Activated T-helper 2 cell treated with anti-CD3 and anti-CD28 coated beads, Interferon-gamma antibody, Interleukin-2, Interleukin-4, amounts not matched to agents 10 μg/mL and 5 μg/mL and 100 μg/mL, durations not matched to agents 14 hours and 24 hours and 36 hours (primary cell): Measurements from ENCODE around the gene TPSG1. TPM values are rescaled to one million over a fixed set of nuclear protein-coding genes. Genes with fewer than 3 reads are reported as not detected.
"Not testable (repeated sequence)": the region's sequence is repeated elsewhere in the genome, so short reads cannot be mapped to it uniquely, and the experiment has no call there.

Source experiments
- DNase-seq: peaks from one replicate; pipeline ENCODE4 v3.0.0; 2021; ENCODE audit warnings: low spot score
- H3K27ac Mint-ChIP-seq: one replicate; pipeline ENCODE4 v1.8.0; 2021; ENCODE audit warnings: mixed read lengths
- H3K27me3 Mint-ChIP-seq: one replicate; pipeline ENCODE4 v1.8.0; 2021; ENCODE audit warnings: low read depth, mixed read lengths
- H3K36me3 Mint-ChIP-seq: one replicate; pipeline ENCODE4 v1.8.0; 2021; ENCODE audit warnings: low read depth, mixed read lengths
- H3K4me1 Mint-ChIP-seq: one replicate; pipeline ENCODE4 v1.8.0; 2021; ENCODE audit warnings: low read depth, mixed read lengths
- H3K4me3 Mint-ChIP-seq: one replicate; pipeline ENCODE4 v1.8.0; 2021; ENCODE audit warnings: low read depth, mild to moderate bottlenecking, moderate library complexity, mixed read lengths
- H3K9me3 Mint-ChIP-seq: one replicate; pipeline ENCODE4 v1.8.0; 2021; ENCODE audit warnings: mixed read lengths
- intact Hi-C: fragments of 100-400 bp; cut with micrococcal nuclease; formaldehyde crosslinking; loops from one replicate; pipeline ENCODE4 v1.15.1; 2023
- total RNA-seq: library from RNA; stranded (reverse); gene quantifications from 2 replicates; pipeline ENCODE4 v1.2.3, GENCODE V29; 2022

The TPSG1 gene
- total RNA-seq: not detected in 2 replicates

DNA sequence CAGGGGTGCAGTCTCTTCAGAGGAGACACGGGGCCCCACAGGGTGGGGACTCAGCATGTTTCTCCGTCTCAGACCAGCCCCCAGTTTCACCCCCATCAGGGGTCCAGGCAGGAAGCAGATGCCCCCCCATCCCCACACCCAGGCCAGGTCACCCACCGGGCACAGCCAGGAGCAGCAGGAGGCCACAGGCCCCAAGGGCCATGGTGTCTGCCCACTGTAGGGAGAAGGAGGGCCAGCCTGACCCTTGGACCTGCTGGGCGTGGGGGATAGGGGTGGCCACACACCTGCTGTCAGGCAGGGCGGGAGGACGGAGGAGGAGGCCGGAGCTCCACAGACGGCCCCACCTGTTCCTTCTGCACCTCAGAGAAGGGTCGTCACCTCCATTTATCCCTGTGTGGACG lies at the start of gene TPSG1:
Gene TPSG1 (minus strand): TSS at position 218 of the 401 bp plus-strand sequence. CDS start 16 bp downstream, at position 202.
- H3K27me3 Mint-ChIP-seq: no peaks in the 10 kb centered on the region
- H3K36me3 Mint-ChIP-seq: no peaks in the 10 kb centered on the region
- no peak for DNase-seq
- H3K27ac Mint-ChIP-seq: no peak within 1 kb of the TSS
- no peaks in the 10 kb centered on the region for H3K9me3 Mint-ChIP-seq
- H3K4me3 Mint-ChIP-seq: no peak within 1 kb of the TSS
- H3K4me1 Mint-ChIP-seq: no peaks in the 10 kb centered on the region
- intact Hi-C loops: no loop called here

DNA sequence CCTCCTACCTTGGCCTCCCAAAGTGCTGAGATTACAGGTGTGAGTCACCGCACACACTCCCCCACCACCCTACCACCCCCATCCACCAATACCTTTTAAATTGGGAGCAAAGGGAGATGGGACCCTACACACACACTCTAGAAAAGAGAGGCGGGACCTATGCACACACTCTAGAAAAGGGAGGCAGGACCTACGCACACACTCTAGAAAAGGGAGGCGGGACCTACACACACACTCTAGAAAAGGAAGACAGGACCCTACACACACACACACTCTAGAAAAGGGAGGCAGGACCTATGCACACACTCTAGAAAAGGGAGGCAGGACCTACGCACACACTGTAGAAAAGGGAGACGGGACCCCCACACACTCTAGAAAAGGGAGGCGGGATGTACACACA lies 49.7 kb upstream of the TPSG1 start:
- no peak overlapping the region for H3K4me3 Mint-ChIP-seq
- H3K36me3 Mint-ChIP-seq: no peaks in the 10 kb centered on the region
- no peaks in the 10 kb centered on the region for H3K9me3 Mint-ChIP-seq
- H3K27me3 Mint-ChIP-seq: no peaks in the 10 kb centered on the region
- H3K27ac Mint-ChIP-seq: no peak overlapping the region
- intact Hi-C loops: no loop called here
- H3K4me1 Mint-ChIP-seq: no peaks in the 10 kb centered on the region
- DNase-seq: no peak

DNA sequence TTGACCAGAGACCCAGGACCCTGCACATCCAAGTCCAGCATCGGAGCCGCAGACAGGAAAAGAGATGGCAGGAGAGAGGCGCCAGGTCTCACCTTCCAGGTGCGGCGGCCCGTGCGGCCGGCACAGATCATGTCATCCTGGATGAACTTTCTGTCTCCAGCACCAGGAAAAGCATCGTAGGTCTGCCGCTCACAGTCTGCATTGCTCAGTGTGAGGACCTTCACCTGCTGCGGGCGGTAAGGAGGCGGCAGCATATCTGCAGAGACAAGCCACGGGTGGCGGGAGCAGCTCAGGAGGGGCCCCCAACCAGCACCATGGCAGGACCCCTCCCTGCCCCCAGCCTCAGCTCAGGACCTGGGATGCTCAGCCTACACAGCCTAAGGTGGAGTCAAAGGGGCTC lies 48.7 kb upstream of the TPSG1 start:
- H3K4me3 Mint-ChIP-seq: no peak overlapping the region
- H3K36me3 Mint-ChIP-seq: no peaks in the 10 kb centered on the region
- no peak for DNase-seq
- H3K4me1 Mint-ChIP-seq: no peaks in the 10 kb centered on the region
- H3K27ac Mint-ChIP-seq: no peak overlapping the region
- H3K9me3 Mint-ChIP-seq: no peaks in the 10 kb centered on the region
- intact Hi-C loops: no loop called here
- no peaks in the 10 kb centered on the region for H3K27me3 Mint-ChIP-seq

DNA sequence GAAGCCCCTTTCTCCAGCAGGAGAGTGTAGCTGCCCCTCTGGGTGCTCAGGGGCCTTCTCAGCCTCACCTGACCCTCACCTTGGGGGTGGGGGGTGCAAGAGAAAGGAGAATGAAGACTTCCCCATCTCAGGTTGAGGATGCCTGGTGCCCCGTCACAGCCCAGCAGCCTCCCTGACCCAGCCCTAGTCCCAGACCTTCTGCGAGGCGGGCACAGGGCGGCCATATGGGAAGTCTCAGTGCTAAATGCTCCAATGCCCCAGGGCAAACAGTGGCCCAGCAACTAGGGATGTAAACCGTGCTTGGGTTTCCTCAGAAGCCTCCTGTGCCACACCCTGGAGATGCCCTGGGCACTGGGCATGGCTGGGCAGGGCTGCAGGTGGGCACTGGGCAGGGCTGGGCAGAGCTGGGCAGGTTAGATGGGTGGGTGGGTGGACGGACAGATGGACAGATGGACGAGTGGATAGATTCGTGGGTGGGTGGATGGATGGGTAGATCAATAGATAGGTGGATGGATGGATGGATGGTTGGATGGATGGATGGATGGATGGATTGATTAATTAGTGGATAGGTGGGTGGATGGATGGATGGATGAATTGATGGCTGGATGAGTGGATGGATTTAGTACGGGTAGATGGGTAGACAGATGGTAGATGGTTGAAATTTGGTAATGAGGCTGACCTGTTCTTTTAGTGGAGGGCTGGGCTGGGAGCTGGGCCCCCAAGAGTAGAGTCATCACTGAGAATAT lies 47.6 kb upstream of the TPSG1 start:
- H3K27me3 Mint-ChIP-seq: no peaks in the 10 kb centered on the region
- intact Hi-C loops: no loop called here
- no peak for DNase-seq
- H3K9me3 Mint-ChIP-seq: no peaks in the 10 kb centered on the region
- H3K4me1 Mint-ChIP-seq: no peaks in the 10 kb centered on the region
- H3K36me3 Mint-ChIP-seq: no peaks in the 10 kb centered on the region
- no peak overlapping the region for H3K27ac Mint-ChIP-seq
- no peak overlapping the region for H3K4me3 Mint-ChIP-seq

DNA sequence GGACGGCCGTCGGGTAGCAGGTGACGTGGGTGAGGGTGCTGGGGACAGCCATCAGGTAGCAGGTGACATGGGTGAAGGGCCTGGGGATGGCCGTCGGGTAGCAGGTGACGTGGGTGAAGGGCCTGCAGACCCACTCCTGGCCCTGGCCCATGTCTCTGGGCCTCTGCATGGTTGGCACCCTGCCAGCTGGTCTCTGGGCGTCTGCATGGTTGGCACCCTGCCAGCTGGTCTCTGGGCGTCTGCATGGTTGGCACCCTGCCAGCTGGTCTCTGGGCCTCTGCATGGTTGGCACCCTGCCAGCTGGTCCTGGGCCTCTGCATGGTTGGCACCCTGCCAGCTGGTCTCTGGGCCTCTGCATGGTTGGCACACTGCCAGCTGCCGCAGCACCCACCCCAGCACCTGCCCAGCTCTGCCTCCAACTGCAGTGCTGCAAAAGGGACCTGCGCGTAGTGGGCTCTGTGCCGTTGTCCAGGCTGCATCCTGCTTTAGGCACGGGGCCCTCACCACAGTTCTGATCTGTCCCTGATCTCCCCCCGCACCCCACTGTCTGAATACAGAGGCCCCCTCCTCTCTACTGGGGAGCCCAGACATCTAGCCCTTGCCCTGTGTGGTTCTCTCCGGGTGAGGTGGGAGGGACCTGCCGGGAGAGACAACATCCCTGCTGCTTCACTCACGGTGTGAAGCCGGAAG lies 46.8 kb upstream of the TPSG1 start:
- DNase-seq, intact Hi-C loops, H3K9me3 Mint-ChIP-seq, H3K4me3 Mint-ChIP-seq, H3K27ac Mint-ChIP-seq, H3K27me3 Mint-ChIP-seq, H3K4me1 Mint-ChIP-seq, H3K36me3 Mint-ChIP-seq: not testable (repeated sequence)

DNA sequence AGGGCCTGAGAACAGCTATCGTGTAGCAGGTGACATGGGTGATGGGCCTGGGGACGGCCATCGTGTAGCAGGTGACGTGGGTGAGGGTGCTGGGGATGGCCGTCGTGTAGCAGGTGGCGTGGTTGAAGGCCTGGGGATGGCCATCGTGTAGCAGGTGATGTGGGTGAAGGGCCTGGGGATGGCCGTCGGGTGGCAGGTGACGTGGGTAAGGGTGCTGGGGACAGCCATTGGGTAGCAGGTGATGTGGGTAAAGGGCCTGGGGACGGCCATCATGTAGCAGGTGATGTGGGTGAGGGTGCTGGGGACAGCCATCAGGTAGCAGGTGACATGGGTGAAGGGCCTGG lies 46.3 kb upstream of the TPSG1 start:
- H3K4me1 Mint-ChIP-seq: no peaks in the 10 kb centered on the region
- DNase-seq: no peak
- no peaks in the 10 kb centered on the region for H3K27me3 Mint-ChIP-seq
- no peaks in the 10 kb centered on the region for H3K9me3 Mint-ChIP-seq
- no peak overlapping the region for H3K4me3 Mint-ChIP-seq
- H3K36me3 Mint-ChIP-seq: no peaks in the 10 kb centered on the region
- H3K27ac Mint-ChIP-seq: no peak overlapping the region
- intact Hi-C loops: no loop called here

DNA sequence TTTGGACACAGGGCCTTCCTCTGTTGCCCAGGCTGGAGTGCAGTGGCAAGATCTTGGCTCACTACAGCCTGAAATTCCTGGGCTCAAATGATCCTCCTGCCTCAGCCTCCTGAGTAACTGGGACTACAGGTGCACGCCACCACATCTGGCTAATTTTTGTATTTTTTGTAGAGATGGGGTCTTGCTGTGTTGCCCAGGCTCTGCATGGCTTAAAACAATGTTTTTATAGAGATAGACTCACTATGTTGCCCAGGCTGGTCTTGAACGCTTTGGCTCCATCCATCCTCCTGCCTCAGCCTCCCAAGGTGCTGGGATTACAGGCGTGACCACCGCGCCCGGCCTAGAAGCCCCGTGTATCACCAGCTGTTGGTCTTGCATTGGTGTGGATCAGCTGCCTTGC lies 44.4 kb upstream of the TPSG1 start:
- H3K4me3 Mint-ChIP-seq, H3K4me1 Mint-ChIP-seq, DNase-seq, H3K9me3 Mint-ChIP-seq, H3K36me3 Mint-ChIP-seq, H3K27me3 Mint-ChIP-seq, H3K27ac Mint-ChIP-seq, intact Hi-C loops: not testable (repeated sequence)

DNA sequence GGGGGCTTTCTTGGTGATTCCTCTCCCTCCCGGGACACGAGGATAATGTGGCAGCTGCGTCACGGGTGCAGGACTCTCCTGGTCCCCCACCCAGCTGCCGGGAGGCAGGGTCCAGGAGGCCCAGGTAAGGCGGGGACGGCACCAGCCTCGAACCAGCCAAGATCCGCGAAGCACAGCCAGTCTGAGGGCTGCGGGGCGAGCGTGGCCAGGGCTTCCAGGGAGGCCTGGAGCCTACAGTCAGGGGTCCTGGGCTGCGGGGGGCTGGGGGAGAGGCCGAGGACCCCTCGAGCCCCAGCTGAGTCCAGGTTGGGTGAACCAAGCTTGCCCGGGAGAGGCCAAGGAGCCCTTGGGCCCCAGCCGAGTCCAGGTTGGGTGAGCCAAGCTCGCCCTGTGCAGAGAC lies 40.8 kb upstream of the TPSG1 start:
- intact Hi-C loops: no loop called here
- H3K36me3 Mint-ChIP-seq: no peaks in the 10 kb centered on the region
- peaks cover 3% of the 10 kb centered on the region for H3K27me3 Mint-ChIP-seq
- no peaks in the 10 kb centered on the region for H3K4me1 Mint-ChIP-seq
- H3K4me3 Mint-ChIP-seq: no peak overlapping the region
- no peak for DNase-seq
- peaks cover 10% of the 10 kb centered on the region for H3K9me3 Mint-ChIP-seq
- no peak overlapping the region for H3K27ac Mint-ChIP-seq

DNA sequence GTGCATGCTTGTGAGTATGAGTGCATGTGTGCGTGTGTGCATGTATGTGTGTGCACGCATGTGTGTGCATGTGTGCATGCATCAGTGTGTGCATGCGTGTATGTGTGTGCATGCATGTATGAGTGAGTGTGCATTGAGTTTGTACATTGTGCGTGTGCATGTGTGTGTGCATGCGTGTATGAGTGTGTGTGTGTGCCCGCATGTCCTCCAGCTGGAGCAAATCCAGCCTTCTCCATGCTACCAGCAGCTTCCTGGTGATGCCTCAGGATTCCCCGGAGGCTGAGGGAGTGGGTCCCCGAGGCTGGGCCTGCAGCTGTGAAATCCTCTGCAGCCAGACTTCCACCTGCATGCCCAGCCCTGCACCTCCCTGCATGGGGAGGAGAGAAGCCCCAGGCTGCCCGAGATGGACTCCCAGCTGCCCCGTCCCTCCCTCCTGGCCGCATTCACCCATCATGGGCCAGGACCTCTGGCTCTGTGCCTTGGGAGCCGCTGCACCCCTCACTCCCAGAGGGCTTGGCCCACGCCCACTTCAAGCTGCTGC lies 40.1 kb upstream of the TPSG1 start:
- intact Hi-C loops: no loop called here
- Mint-ChIP-seq H3K27ac (no peak overlapping the region), H3K4me3 (no peak overlapping the region), H3K9me3 (peaks cover 10% of the 10 kb centered on the region), H3K4me1 (no peaks in the 10 kb centered on the region), H3K27me3 (peaks cover 8% of the 10 kb centered on the region), H3K36me3 (no peaks in the 10 kb centered on the region)
- DNase-seq: no peak

DNA sequence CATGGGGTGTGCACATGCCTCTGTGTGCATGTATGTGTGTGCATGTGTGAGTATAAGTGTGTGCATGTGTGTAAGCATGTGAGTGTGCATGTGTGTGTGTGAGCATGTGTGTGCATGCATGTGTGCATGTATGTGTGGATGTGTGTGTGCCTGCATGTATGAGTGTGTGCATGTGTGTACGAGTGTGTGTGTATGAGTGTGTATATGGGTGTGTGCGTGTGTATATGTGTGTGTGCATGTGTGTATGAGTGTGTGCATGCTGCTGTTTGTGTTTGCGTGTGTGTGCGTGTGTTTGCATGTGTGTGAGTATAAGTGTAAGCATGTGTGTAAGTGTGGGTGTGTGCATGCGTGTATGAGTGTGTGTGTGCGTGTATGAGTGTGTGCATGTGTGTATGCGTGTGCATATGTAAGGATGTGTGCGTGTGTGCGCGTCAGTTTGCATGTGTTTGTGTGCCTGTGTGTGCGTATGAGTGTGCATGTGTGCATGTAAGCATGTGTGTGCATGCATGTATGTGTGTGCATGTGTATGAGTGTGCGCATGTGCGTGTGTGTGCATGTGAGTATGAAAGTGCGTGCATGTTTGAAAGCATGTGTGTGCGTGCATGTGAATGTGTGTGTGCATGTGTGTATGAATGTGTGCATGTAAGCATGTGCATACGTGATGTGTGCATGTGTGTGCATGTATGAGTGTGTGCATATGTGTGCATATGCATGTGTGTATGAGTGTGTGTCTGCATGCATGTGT lies 39.4 kb upstream of the TPSG1 start:
- Mint-ChIP-seq H3K4me1 (no peaks in the 10 kb centered on the region), H3K4me3 (no peak overlapping the region)

DNA sequence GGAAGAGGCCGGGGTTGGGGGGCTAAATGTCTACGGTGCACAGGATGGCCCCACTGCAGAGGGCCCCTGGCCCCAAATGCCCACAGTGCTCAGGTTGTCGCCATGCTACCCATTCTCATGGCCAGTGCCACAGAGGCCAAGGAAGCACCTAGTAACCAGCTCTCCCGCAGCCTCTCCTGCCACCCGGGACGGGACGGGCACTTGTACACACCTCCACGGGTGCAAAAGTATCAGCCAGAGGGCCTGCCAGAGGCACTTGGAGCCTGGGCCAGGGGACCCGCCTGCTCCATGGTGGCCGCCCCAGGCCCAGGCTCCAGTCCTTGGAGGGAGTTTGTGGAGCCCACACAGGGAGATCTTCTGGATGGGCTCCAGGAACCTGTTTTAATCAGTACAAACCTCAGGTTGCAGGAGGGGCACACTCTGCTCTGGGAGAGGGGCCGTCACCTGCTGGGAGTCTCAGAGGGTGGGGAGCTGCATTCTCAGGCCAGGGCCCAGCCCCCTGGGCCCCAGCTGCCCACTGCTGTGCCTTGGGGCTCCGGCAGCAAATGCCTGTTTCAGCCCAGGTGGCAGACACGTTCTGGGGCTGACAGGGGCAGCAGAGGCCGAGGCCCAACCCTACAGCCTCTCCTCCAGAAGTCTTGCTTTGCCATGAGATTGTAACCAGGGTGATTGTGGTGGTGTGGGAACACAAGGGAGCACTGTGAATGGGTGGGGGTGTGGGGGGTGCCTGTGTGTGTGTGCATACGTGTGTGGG lies 38.7 kb upstream of the TPSG1 start:
- Mint-ChIP-seq H3K27me3 (peaks cover 10% of the 10 kb centered on the region), H3K27ac (no peak overlapping the region), H3K9me3 (peaks cover 10% of the 10 kb centered on the region), H3K36me3 (no peaks in the 10 kb centered on the region), H3K4me1 (no peaks in the 10 kb centered on the region), H3K4me3 (no peak overlapping the region)
- intact Hi-C loops: no loop called here
- DNase-seq: no peak

More for the DNA sequence above, 39.4 kb upstream of the TPSG1 start:
- Mint-ChIP-seq H3K36me3 (no peaks in the 10 kb centered on the region), H3K27ac (no peak overlapping the region), H3K9me3 (peaks cover 10% of the 10 kb centered on the region), H3K27me3 (peaks cover 8% of the 10 kb centered on the region)
- intact Hi-C loops: no loop called here
- DNase-seq: no peak

DNA sequence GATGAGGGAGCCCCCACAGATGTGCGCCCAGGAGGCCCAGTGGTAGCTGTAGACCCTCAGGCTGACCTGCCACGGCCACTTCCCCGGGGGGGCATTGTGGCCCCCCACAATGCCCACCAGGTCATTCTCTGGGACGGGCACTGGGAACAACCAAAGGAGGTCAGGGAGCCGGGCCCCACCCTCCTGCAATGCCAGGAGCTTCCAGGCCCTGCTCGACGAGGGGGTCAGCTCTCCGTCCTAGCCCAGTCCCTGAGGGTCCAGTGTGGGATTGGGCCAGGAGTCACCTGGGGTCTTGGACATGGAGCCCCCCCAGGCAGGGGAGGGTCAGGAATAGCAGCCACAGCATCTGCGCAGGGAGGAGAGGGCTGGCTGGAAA lies 37.8 kb upstream of the TPSG1 start:
- no peak overlapping the region for H3K27ac Mint-ChIP-seq
- no peaks in the 10 kb centered on the region for H3K36me3 Mint-ChIP-seq
- intact Hi-C loops: no loop called here
- H3K4me3 Mint-ChIP-seq: no peak overlapping the region
- no peak for DNase-seq
- H3K9me3 Mint-ChIP-seq: peaks cover 10% of the 10 kb centered on the region
- no peaks in the 10 kb centered on the region for H3K4me1 Mint-ChIP-seq
- peaks cover 10% of the 10 kb centered on the region for H3K27me3 Mint-ChIP-seq
